H9 (cell line): ENCODE data around the gene CWC27. TPM values are rescaled to one million over a fixed set of nuclear protein-coding genes. Genes with fewer than 3 reads are reported as not detected.

Source experiments
- DNase-seq: peaks from one replicate; pipeline ENCODE4 v3.0.0-alpha.2; 2017
- H2AFZ ChIP-seq: one replicate; pipeline ENCODE4 v1.6.1; 2013; ENCODE audit warnings: mild to moderate bottlenecking, low read length, control low read depth, moderate library complexity
- H2AK5ac ChIP-seq: 2 replicates; pipeline ENCODE4 v1.6.1; 2013; ENCODE audit warnings: low read length, control low read depth, mixed read lengths; ENCODE audit not compliant: insufficient read length
- H2BK120ac ChIP-seq: one replicate; pipeline ENCODE4 v1.6.1; 2013; ENCODE audit warnings: low read depth, mild to moderate bottlenecking, low read length, control low read depth, inconsistent platforms; ENCODE audit not compliant: poor library complexity, severe bottlenecking
- H2BK12ac ChIP-seq: 2 replicates; pipeline ENCODE4 v1.6.1; 2013; ENCODE audit warnings: low read length, control low read depth, mixed read lengths, low read depth; ENCODE audit not compliant: insufficient read length
- H2BK15ac ChIP-seq: 2 replicates; pipeline ENCODE4 v1.6.1; 2013; ENCODE audit warnings: low read depth, low read length, control low read depth
- H2BK20ac ChIP-seq: one replicate; pipeline ENCODE4 v1.6.1; 2013; ENCODE audit warnings: low read depth, mild to moderate bottlenecking, low read length, control low read depth, inconsistent platforms; ENCODE audit not compliant: poor library complexity, severe bottlenecking
- H2BK5ac ChIP-seq: 2 replicates; pipeline ENCODE4 v1.6.1; 2013; ENCODE audit warnings: low read length, control low read depth, mixed read lengths; ENCODE audit not compliant: insufficient read length
- H3K14ac ChIP-seq: 2 replicates; pipeline ENCODE4 v1.6.1; 2013; ENCODE audit warnings: low read length, control low read depth; ENCODE audit not compliant: insufficient read depth
- H3K18ac ChIP-seq: 2 replicates; pipeline ENCODE4 v1.6.1; 2013; ENCODE audit warnings: low read depth, mild to moderate bottlenecking, mixed read lengths, low read length, control low read depth; ENCODE audit not compliant: insufficient read length
- H3K23ac ChIP-seq: 2 replicates; pipeline ENCODE4 v1.6.1; 2013; ENCODE audit warnings: low read length, control low read depth, mixed read lengths, low read depth; ENCODE audit not compliant: insufficient read length
- H3K23me2 ChIP-seq: 2 replicates; pipeline ENCODE4 v1.6.1; 2013; ENCODE audit warnings: low read depth, mild to moderate bottlenecking, mixed read lengths, low read length, control low read depth; ENCODE audit not compliant: insufficient read length, poor library complexity, severe bottlenecking
- H3K27ac ChIP-seq: 2 replicates; pipeline ENCODE4 v1.5.1; 2013; ENCODE audit warnings: low read length, control low read depth, mixed read lengths, low read depth; ENCODE audit not compliant: insufficient read length
- H3K27me3 ChIP-seq: 2 replicates; pipeline ENCODE4 v1.6.1; 2013; ENCODE audit warnings: low read length, control low read depth, inconsistent platforms; ENCODE audit not compliant: insufficient read depth
- H3K4ac ChIP-seq: 2 replicates; pipeline ENCODE4 v1.6.1; 2013; ENCODE audit warnings: low read depth, mild to moderate bottlenecking, control low read depth, inconsistent platforms, low read length, moderate library complexity
- H3K4me1 ChIP-seq: 2 replicates; pipeline ENCODE4 v1.6.1; 2013; ENCODE audit warnings: low read length, control low read depth, inconsistent platforms; ENCODE audit not compliant: insufficient read depth
- H3K4me2 ChIP-seq: 2 replicates; pipeline ENCODE4 v1.6.1; 2013; ENCODE audit warnings: low read length, control low read depth, mixed read lengths; ENCODE audit not compliant: insufficient read length, insufficient read depth
- H3K56ac ChIP-seq: 2 replicates; pipeline ENCODE4 v1.6.1; 2013; ENCODE audit warnings: low read depth, mild to moderate bottlenecking, mixed read lengths, low read length, control low read depth; ENCODE audit not compliant: insufficient read length
- H3K79me1 ChIP-seq: 2 replicates; pipeline ENCODE4 v1.6.1; 2013; ENCODE audit warnings: low read depth, mild to moderate bottlenecking, moderate library complexity, low read length, control low read depth, inconsistent platforms; ENCODE audit not compliant: insufficient read depth, poor library complexity, severe bottlenecking
- H3K79me2 ChIP-seq: 2 replicates; pipeline ENCODE4 v1.6.1; 2013; ENCODE audit warnings: low read length, control low read depth, inconsistent platforms; ENCODE audit not compliant: insufficient read depth
- H3K9ac ChIP-seq: 2 replicates; pipeline ENCODE4 v1.6.1; 2013; ENCODE audit warnings: low read length, control low read depth, mixed read lengths; ENCODE audit not compliant: insufficient read length; ENCODE audit errors: extremely low read depth
- H3K9me3 ChIP-seq: one replicate; pipeline ENCODE4 v1.6.1; 2013; ENCODE audit warnings: low read depth, low read length, inconsistent platforms; ENCODE audit not compliant: control insufficient read depth
- H3T11ph ChIP-seq: one replicate; pipeline ENCODE4 v1.6.1; 2013; ENCODE audit warnings: mild to moderate bottlenecking, low read length, control low read depth, inconsistent platforms
- H4K20me1 ChIP-seq: one replicate; pipeline ENCODE4 v1.6.1; 2013; ENCODE audit not compliant: control insufficient read depth, insufficient read length, insufficient read depth
- H4K5ac ChIP-seq: 2 replicates; pipeline ENCODE4 v1.6.1; 2013; ENCODE audit warnings: low read depth, mild to moderate bottlenecking, mixed read lengths, low read length, control low read depth; ENCODE audit not compliant: insufficient read length
- H4K8ac ChIP-seq: replicated peaks from 2 replicates; pipeline ENCODE4 v1.6.1; 2013; ENCODE audit warnings: low read length, control low read depth, mixed read lengths, low read depth; ENCODE audit not compliant: insufficient read length
- H4K91ac ChIP-seq: 2 replicates; pipeline ENCODE4 v1.6.1; 2013; ENCODE audit warnings: low read depth, mild to moderate bottlenecking, moderate library complexity, mixed read lengths, low read length, control low read depth; ENCODE audit not compliant: insufficient read length
- H3K27ac Mint-ChIP-seq, 3 experiments: 2 replicates in 2 of 3; 3 replicates in 1 of 3; pipeline ENCODE4 v1.8.0; 2020 to 2021; ENCODE audit warnings: mixed read lengths in 3 of 3, mild to moderate bottlenecking in 1 of 3, moderate library complexity in 1 of 3
- H3K27me3 Mint-ChIP-seq: 2 replicates; pipeline ENCODE4 v1.8.0; 2021; ENCODE audit warnings: low read depth, mild to moderate bottlenecking, moderate library complexity, mixed read lengths
- H3K36me3 Mint-ChIP-seq, 3 experiments: 2 replicates in 2 of 3; 3 replicates in 1 of 3; pipeline ENCODE4 v1.8.0; 2020 to 2021; ENCODE audit warnings: low read depth in 3 of 3, mixed read lengths in 3 of 3; ENCODE audit not compliant: insufficient read depth in 1 of 3
- H3K4me1 Mint-ChIP-seq, 2 experiments: 2 replicates each; pipeline ENCODE4 v1.8.0; 2020; ENCODE audit warnings: mixed read lengths in 2 of 2
- H3K4me3 Mint-ChIP-seq, 2 experiments: 2 replicates in 1 of 2; 3 replicates in 1 of 2; pipeline ENCODE4 v1.8.0; 2020 to 2021; ENCODE audit warnings: mild to moderate bottlenecking in 2 of 2, mixed read lengths in 2 of 2, moderate library complexity in 1 of 2
- H3K9me3 Mint-ChIP-seq, 2 experiments: 2 replicates in 1 of 2; 3 replicates in 1 of 2; pipeline ENCODE4 v1.8.0; 2020; ENCODE audit warnings: mild to moderate bottlenecking in 2 of 2, mixed read lengths in 2 of 2, moderate library complexity in 1 of 2
- WGBS: extraction: QIAGEN DNeasy Blood & Tissue Kit; methylation state at CpG from one replicate; pipeline ENCODE4 v1.1.7; 2013; ENCODE audit warnings: missing lambda C conversion rate, low lambda C conversion rate, mixed read lengths; ENCODE audit not compliant: insufficient read length; ENCODE audit errors: extremely low coverage; 5-methylcytosine and 5-hydroxymethylcytosine counted together
- total RNA-seq: library from RNA; stranded (reverse); gene quantifications from 2 replicates; pipeline ENCODE4 v1.2.1, GENCODE V29; 2021
- TF ChIP-seq, protein P1 (sequence below): fragments of 200-600 bp; sonication (generic); conservative IDR thresholded peaks from 3 replicates; pipeline ENCODE4 v1.8.0; 2021; ENCODE audit warnings: antibody characterized with exemption, mild to moderate bottlenecking

The CWC27 gene
- total RNA-seq, 1 experiment from 2014 or later, result 41.9 TPM

DNA sequence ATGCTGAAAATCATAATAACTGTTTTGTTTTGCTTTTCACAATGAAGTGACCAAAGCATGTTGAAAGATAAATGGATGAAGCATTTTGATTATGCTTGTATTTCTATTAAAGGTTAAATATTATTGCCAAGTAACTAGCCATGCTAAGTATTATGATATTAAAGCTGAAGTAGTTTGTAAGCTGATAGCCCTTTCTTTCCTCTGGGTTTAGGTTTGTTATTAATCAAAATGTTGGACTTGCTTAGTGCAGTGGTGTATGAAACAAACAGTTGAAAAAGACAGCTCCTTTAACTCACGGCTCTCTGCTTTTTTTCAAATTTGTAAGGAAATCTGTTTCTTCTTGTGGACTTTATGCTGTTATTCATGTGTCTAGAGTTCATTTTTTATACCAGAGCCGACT lies 246.0 kb downstream of the CWC27 start:
- no peak overlapping the region for H2BK12ac ChIP-seq
- no peaks in the 10 kb centered on the region for H3K9me3 ChIP-seq
- H3K27ac ChIP-seq, result no peak overlapping the region
- no peak overlapping the region for H2BK15ac ChIP-seq
- H2BK20ac ChIP-seq, result no peak overlapping the region
- no peak overlapping the region for H3T11ph ChIP-seq
- Mint-ChIP-seq H3K4me3 (no peak overlapping the region), H3K36me3 (no peaks in the 10 kb centered on the region; a peak in 1 of 7 replicates), H3K27ac (no peak overlapping the region), H3K4me1 (no peaks in the 10 kb centered on the region), H3K27me3 (no peaks in the 10 kb centered on the region), H3K9me3 (no peaks in the 10 kb centered on the region)
- H2BK120ac ChIP-seq, result no peak overlapping the region
- no peak overlapping the region for H2AFZ ChIP-seq
- no peak overlapping the region for H2BK5ac ChIP-seq
- H4K5ac ChIP-seq, result no peak overlapping the region
- no peak overlapping the region for H3K23ac ChIP-seq
- H4K20me1 ChIP-seq, result no peaks in the 10 kb centered on the region
- no peak overlapping the region for H3K56ac ChIP-seq
- TF ChIP-seq, protein P1, sequence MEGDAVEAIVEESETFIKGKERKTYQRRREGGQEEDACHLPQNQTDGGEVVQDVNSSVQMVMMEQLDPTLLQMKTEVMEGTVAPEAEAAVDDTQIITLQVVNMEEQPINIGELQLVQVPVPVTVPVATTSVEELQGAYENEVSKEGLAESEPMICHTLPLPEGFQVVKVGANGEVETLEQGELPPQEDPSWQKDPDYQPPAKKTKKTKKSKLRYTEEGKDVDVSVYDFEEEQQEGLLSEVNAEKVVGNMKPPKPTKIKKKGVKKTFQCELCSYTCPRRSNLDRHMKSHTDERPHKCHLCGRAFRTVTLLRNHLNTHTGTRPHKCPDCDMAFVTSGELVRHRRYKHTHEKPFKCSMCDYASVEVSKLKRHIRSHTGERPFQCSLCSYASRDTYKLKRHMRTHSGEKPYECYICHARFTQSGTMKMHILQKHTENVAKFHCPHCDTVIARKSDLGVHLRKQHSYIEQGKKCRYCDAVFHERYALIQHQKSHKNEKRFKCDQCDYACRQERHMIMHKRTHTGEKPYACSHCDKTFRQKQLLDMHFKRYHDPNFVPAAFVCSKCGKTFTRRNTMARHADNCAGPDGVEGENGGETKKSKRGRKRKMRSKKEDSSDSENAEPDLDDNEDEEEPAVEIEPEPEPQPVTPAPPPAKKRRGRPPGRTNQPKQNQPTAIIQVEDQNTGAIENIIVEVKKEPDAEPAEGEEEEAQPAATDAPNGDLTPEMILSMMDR, result no peak
- no peak overlapping the region for H3K18ac ChIP-seq
- no peak for DNase-seq
- H3K14ac ChIP-seq, result no peak overlapping the region
- no peak overlapping the region for H3K4me2 ChIP-seq
- no peaks in the 10 kb centered on the region for H3K23me2 ChIP-seq
- no peaks in the 10 kb centered on the region for H3K79me1 ChIP-seq
- H3K79me2 ChIP-seq, result no peaks in the 10 kb centered on the region
- no peak overlapping the region for H3K9ac ChIP-seq
- H3K27me3 ChIP-seq, result no peaks in the 10 kb centered on the region
- H2AK5ac ChIP-seq, result no peak overlapping the region
- H4K8ac ChIP-seq, result no peak overlapping the region
- no peak overlapping the region for H3K4ac ChIP-seq
- no CpG with 5 or more reads among the region's 2 CpGs for WGBS
- no peaks in the 10 kb centered on the region for H3K4me1 ChIP-seq
- H4K91ac ChIP-seq, result no peak overlapping the region
